HepG2 (cell line): ENCODE data around the gene ABCB8. TPM values are rescaled to one million over a fixed set of nuclear protein-coding genes. Genes with fewer than 3 reads are reported as not detected.

Source experiments
- AKAP8 ChIP-seq: sonication (generic); formaldehyde crosslinking; IDR thresholded peaks from 2 replicates; pipeline ENCODE4 v1.5.1; 2020; ENCODE audit warnings: mild to moderate bottlenecking, missing genetic modification reagents
- ATF1 ChIP-seq: IDR thresholded peaks from 2 replicates; pipeline ENCODE4 v1.6.1; 2016; ENCODE audit warnings: mild to moderate bottlenecking, control low read depth
- BRCA1 ChIP-seq: sonication (generic); formaldehyde crosslinking; IDR thresholded peaks from 2 replicates; pipeline ENCODE4 v1.4.0; 2020; ENCODE audit warnings: missing genetic modification reagents
- FOXA3 ChIP-seq: IDR thresholded peaks from 2 replicates; pipeline ENCODE4 v1.6.1; 2016; ENCODE audit warnings: missing genetic modification reagents, missing compliant biosample characterization
- GABPA ChIP-seq, 2 experiments: IDR thresholded peaks; 2 replicates each; pipeline ENCODE4 v1.6.1; 2011 to 2016; ENCODE audit warnings: low read depth in 2 of 2, low read length in 1 of 2, missing biosample characterization in 1 of 2, missing genetic modification characterization in 1 of 2
- HOXA5 ChIP-seq: sonication (generic); formaldehyde crosslinking; IDR thresholded peaks from 2 replicates; pipeline ENCODE4 v1.4.0; 2020; ENCODE audit warnings: missing genetic modification reagents
- HOXA7 ChIP-seq: sonication (generic); formaldehyde crosslinking; IDR thresholded peaks from 2 replicates; pipeline ENCODE4 v1.8.1; 2022; ENCODE audit warnings: mild to moderate bottlenecking, missing genetic modification reagents, moderate library complexity
- KLF12 ChIP-seq: sonication (generic); formaldehyde crosslinking; IDR thresholded peaks from 2 replicates; pipeline ENCODE4 v1.4.0; 2020; ENCODE audit warnings: missing genetic modification reagents, borderline replicate concordance
- NFAT5 ChIP-seq: sonication (generic); formaldehyde crosslinking; IDR thresholded peaks from 2 replicates; pipeline ENCODE4 v1.4.0; 2020; ENCODE audit warnings: missing genetic modification reagents
- NFIB ChIP-seq: sonication (generic); formaldehyde crosslinking; IDR thresholded peaks from 2 replicates; pipeline ENCODE4 v1.9.0; 2021; ENCODE audit warnings: missing genetic modification reagents, mild to moderate bottlenecking, borderline replicate concordance
- RXRB ChIP-seq: IDR thresholded peaks from 2 replicates; pipeline ENCODE4 v1.6.1; 2016; ENCODE audit warnings: borderline replicate concordance, missing genetic modification reagents, missing compliant biosample characterization
- THAP11 ChIP-seq: IDR thresholded peaks from 2 replicates; pipeline ENCODE4 v1.6.1; 2016; ENCODE audit warnings: missing biosample characterization, missing genetic modification reagents
- TP53 ChIP-seq: sonication (generic); formaldehyde crosslinking; conservative IDR thresholded peaks from 2 replicates; pipeline ENCODE4 v1.4.0; 2020; ENCODE audit warnings: missing genetic modification reagents
- TRIM24 ChIP-seq: sonication (generic); formaldehyde crosslinking; IDR thresholded peaks from 2 replicates; pipeline ENCODE4 v1.8.0; 2022; ENCODE audit warnings: mild to moderate bottlenecking, missing genetic modification reagents
- ZFP36L2 ChIP-seq: sonication (generic); formaldehyde crosslinking; IDR thresholded peaks from 2 replicates; pipeline ENCODE4 v1.4.0; 2020; ENCODE audit warnings: missing genetic modification reagents
- ZKSCAN8 ChIP-seq: IDR thresholded peaks from 2 replicates; pipeline ENCODE4 v1.6.1; 2016; ENCODE audit warnings: borderline replicate concordance, missing genetic modification reagents, missing compliant biosample characterization
- ZNF383 ChIP-seq: sonication (generic); formaldehyde crosslinking; IDR thresholded peaks from 2 replicates; pipeline ENCODE4 v1.4.0; 2020; ENCODE audit warnings: missing genetic modification reagents, mild to moderate bottlenecking, borderline replicate concordance
- ZNF430 ChIP-seq: sonication (generic); formaldehyde crosslinking; IDR thresholded peaks from 2 replicates; pipeline ENCODE4 v1.9.0; 2021; ENCODE audit warnings: mild to moderate bottlenecking, missing genetic modification reagents
- ZNF530 ChIP-seq: sonication (generic); formaldehyde crosslinking; IDR thresholded peaks from 2 replicates; pipeline ENCODE4 v1.5.0; 2020; ENCODE audit warnings: low read depth, mild to moderate bottlenecking, missing genetic modification reagents
- ZNF562 ChIP-seq: sonication (generic); formaldehyde crosslinking; IDR thresholded peaks from 2 replicates; pipeline ENCODE4 v1.8.0; 2022; ENCODE audit warnings: missing genetic modification reagents, borderline replicate concordance
- ZNF644 ChIP-seq: IDR thresholded peaks from 2 replicates; pipeline ENCODE4 v1.6.1; 2016; ENCODE audit warnings: low read depth
- polyA plus RNA-seq, 8 experiments: library from polyadenylated mRNA; depleted of rRNA in 3 of 8; stranded (reverse) in 7 of 8; unstranded in 1 of 8; fragments of >200 nt; fragmentation: Illumina TruSeq in 4 of 8; extraction: Trizol in 4 of 8; gene quantifications; 2 replicates each; pipeline versions ENCODE4 v1.2.1 to v1.2.3, GENCODE V29; 2011 to 2016; ENCODE audit warnings: low read depth in 4 of 8, missing spikeins in 1 of 8, mixed read lengths in 1 of 8; ENCODE audit not compliant: insufficient read depth in 1 of 8
- total RNA-seq, 5 experiments: library from RNA; depleted of rRNA; stranded (reverse); fragments of >200 nt; fragmentation: Illumina TruSeq; extraction: Trizol; gene quantifications; 2 replicates each; pipeline ENCODE4 v1.2.3, GENCODE V29; 2016; ENCODE audit warnings: low read depth in 1 of 5
- TF ChIP-seq, protein P1 (sequence below): sonication (generic); formaldehyde crosslinking; IDR thresholded peaks from 2 replicates; pipeline ENCODE4 v1.8.0; 2022; ENCODE audit warnings: low read depth, missing genetic modification reagents

ABCB8 gene
- total and polyA plus RNA-seq, 2 of the 13 experiments (the other 11 are each of a cell fraction or from before 2014, with no cell fraction given): 6.6 to 16.7 TPM

GRCh38 chr7:151028131-151028947, at the start of gene ABCB8 (continued):
- no peak for TF ChIP-seq NFAT5 (CRISPR knock-in tag)
- no peak for TF ChIP-seq ZNF562 (CRISPR knock-in tag)
- no peak for TF ChIP-seq ZNF383 (CRISPR knock-in tag)
- no peak for TF ChIP-seq ZNF644 (CRISPR knock-in tag)
- no peak for TF ChIP-seq HOXA5 (CRISPR knock-in tag)
- no peak for TF ChIP-seq ZKSCAN8 (CRISPR knock-in tag)
- peak; percentile 28 for TF ChIP-seq GABPA (IDR thresholded peaks at IDR 0.05; ENCODE audit: low read depth, low read length)
- peak; percentile 82 for TF ChIP-seq GABPA (CRISPR knock-in tag; IDR thresholded peaks at IDR 0.05; ENCODE audit: low read depth)
- TF ChIP-seq TRIM24: no peak
- TF ChIP-seq NFIB (CRISPR knock-in tag): no peak
- TF ChIP-seq THAP11 (CRISPR knock-in tag): peak; percentile 99
- TF ChIP-seq TP53 (CRISPR knock-in tag): no peak
- TF ChIP-seq, protein P1, sequence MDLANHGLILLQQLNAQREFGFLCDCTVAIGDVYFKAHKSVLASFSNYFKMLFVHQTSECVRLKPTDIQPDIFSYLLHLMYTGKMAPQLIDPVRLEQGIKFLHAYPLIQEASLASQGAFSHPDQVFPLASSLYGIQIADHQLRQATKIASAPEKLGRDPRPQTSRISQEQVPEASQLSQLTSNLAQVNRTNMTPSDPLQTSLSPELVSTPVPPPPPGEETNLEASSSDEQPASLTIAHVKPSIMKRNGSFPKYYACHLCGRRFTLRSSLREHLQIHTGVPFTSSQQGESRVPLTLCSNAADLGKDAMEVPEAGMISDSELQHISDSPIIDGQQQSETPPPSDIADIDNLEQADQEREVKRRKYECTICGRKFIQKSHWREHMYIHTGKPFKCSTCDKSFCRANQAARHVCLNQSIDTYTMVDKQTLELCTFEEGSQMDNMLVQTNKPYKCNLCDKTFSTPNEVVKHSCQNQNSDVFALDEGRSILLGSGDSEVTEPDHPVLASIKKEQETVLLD: no peak
- TF ChIP-seq FOXA3 (CRISPR knock-in tag): no peak; the same call in 1 of the 2 replicates
- no peak for TF ChIP-seq ZFP36L2 (CRISPR knock-in tag)
- no peak for TF ChIP-seq ZNF530 (CRISPR knock-in tag)
- TF ChIP-seq AKAP8 (CRISPR knock-in tag): peak; percentile 75; the same call in 1 of the 2 replicates
- TF ChIP-seq ZNF430 (CRISPR knock-in tag): no peak
- TF ChIP-seq KLF12 (CRISPR knock-in tag): peak; percentile 50; the same call in 1 of the 2 replicates
- TF ChIP-seq RXRB (CRISPR knock-in tag): 0 out of 2 replicates have a peak, but pooled peaks have one; percentile 26
- TF ChIP-seq HOXA7 (CRISPR knock-in tag): no peak
- TF ChIP-seq BRCA1 (CRISPR knock-in tag): no peak
- peak; percentile 72 for TF ChIP-seq ATF1 (CRISPR knock-in tag)
